Heart left ventricle (tissue), 16 donors: ENCODE results near the gene ENGASE. TPM values are rescaled to one million over a fixed set of nuclear protein-coding genes. Genes with fewer than 3 reads are reported as not detected.

Experiments
- ATAC-seq, 4 donors: fragments of 200-7000 bp; cut with Tn5 transposase; one replicate each; pipeline ENCODE4 v1.9.1; 2020 to 2022; ENCODE audit warnings: moderate library complexity in 4 of 4, mild to moderate bottlenecking in 3 of 4, moderate number of reproducible peaks in 1 of 4
- DNase-seq, 5 donors: peaks; one replicate each; pipeline ENCODE4 v3.0.0-alpha.2; 2020
- H3K27ac ChIP-seq, 12 donors: fragments of 200-600 bp; sonication (generic) in 4 of 12; one replicate each; pipeline versions ENCODE4 v1.5.0 to v1.8.0; 2016 to 2022; ENCODE audit warnings: mild to moderate bottlenecking in 2 of 12
- H3K27me3 ChIP-seq, 9 donors: fragments of 200-600 bp; sonication (generic) in 2 of 9; one replicate each; pipeline versions ENCODE4 v1.5.1 to v1.8.0; 2016 to 2022; ENCODE audit warnings: mild to moderate bottlenecking in 3 of 9
- H3K36me3 ChIP-seq, 9 donors: fragments of 200-600 bp; sonication (generic) in 2 of 9; one replicate each; pipeline versions ENCODE4 v1.5.0 to v1.8.0; 2018 to 2022; ENCODE audit warnings: mild to moderate bottlenecking in 2 of 9
- H3K4me1 ChIP-seq, 12 donors: fragments of 200-600 bp; sonication (generic) in 4 of 12; one replicate each; pipeline versions ENCODE4 v1.5.0 to v1.8.0; 2016 to 2022; ENCODE audit warnings: mild to moderate bottlenecking in 3 of 12
- H3K4me3 ChIP-seq, 12 donors: fragments of 200-600 bp; sonication (generic) in 4 of 12; one replicate each; pipeline versions ENCODE4 v1.5.0 to v1.8.0; 2017 to 2022; ENCODE audit warnings: mild to moderate bottlenecking in 9 of 12, moderate library complexity in 4 of 12
- H3K9me3 ChIP-seq, 12 donors: fragments of 200-600 bp; sonication (generic) in 4 of 12; one replicate each; pipeline versions ENCODE4 v1.5.0 to v1.8.0; 2016 to 2022; ENCODE audit warnings: mild to moderate bottlenecking in 1 of 12
- CTCF ChIP-seq, 12 donors: fragments of 200-600 bp; sonication (generic) in 4 of 12; IDR thresholded peaks; one replicate each; pipeline versions ENCODE4 v1.5.0 to v1.8.0; 2018 to 2022; ENCODE audit warnings: antibody characterized with exemption in 12 of 12, mild to moderate bottlenecking in 5 of 12
- POLR2A ChIP-seq, 2 donors: fragments of 450-650 bp; IDR thresholded peaks; one replicate each; pipeline ENCODE4 v1.6.1; 2017; ENCODE audit warnings: antibody characterized with exemption in 2 of 2, mild to moderate bottlenecking in 2 of 2, moderate library complexity in 2 of 2
- WGBS, 4 donors: extraction: QIAGEN DNeasy Blood & Tissue Kit in 2 of 4; methylation state at CpG; one replicate each; pipeline versions ENCODE4 v1.1.5 to v1.1.7; 2013 to 2018; 5-methylcytosine and 5-hydroxymethylcytosine counted together
- intact Hi-C, 10 donors: fragments of 100-400 bp; cut with DNase I; formaldehyde crosslinking; loops; one replicate each; pipeline versions ENCODE4 v1.11.1 to v1.14.2; 2022
- polyA plus RNA-seq, 2 donors: library from polyadenylated mRNA; stranded (reverse); fragments of 200-250 nt; gene quantifications; one replicate each; pipeline ENCODE4 v1.2.3, GENCODE V29; 2013
- total RNA-seq, 9 donors: library from RNA; depleted of rRNA in 2 of 9; stranded (reverse); fragments of >200 nt in 2 of 9; fragmentation: NEBNext Ultra II Directional in 3 of 9; extraction: Animal tissue kit (Norgen Biotek cat#: 25700) in 3 of 9; gene quantifications; one replicate each; pipeline versions ENCODE4 v1.1.0 to v1.2.4, GENCODE V29; 2016 to 2023
- donor health status: ischemic (EF 13 %, LVEDD 7.1; RV severe dilation, severe dysfunction).
- donor health status: healthy with polysubstance abuse.
- donor health status: DM: no; HTN: yes; CAD: no.
- donor health status: DM: no; HTN: no; CAD: no.
- donor health status: ischemic (EF 25% LVEDD 6.9; RV normal size, moderate dysfunction).
- donor health status: ischemic (EF 25% LVEDD 5.7; RV mildly dilated, moderate dysfunction).
- donor health status: healthy.
- donor health status: DM: yes; HTN: yes; CAD: no.
- donor health status: ischemic (EF 35%, LVEDD 5.7; RV mildly dilated, moderate dysfunction).
- donor health status: nonischemic (EF 11% LVEDD 7.7; RV severe dilation, severe dysfunction).
- donor health status: DM: yes; HTN: yes; CAD: no.
- donor health status: PGD.
- donor health status: ischemic (EF 29% LVEDD 5.4; RV normal size, mild dysfunction).
- donor health status: nonischemic (EF 23%, LVEDD 6.1; RV moderate dilation, normal function).

ENGASE gene
- total and polyA plus RNA-seq, 11 donors, result 6.2 to 42.0 (median 23.5) TPM

- Histone ChIP-seq H3K27ac (peak overlapping the region in 9 of 12 donors; percentile 67 to 96 (median 87)), H3K9me3 (no peaks in the 10 kb centered on the region), H3K4me1 (peaks cover 0 to 25% (median 14%) of the 10 kb centered on the region in 12 donors), H3K4me3 (peak overlapping the region; percentile 48 to 99 (median 86)), H3K27me3 (no peaks in the 10 kb centered on the region), H3K36me3 (peaks cover 0 to 38% (median 36%) of the 10 kb centered on the region in 9 donors)
- 72 to 83% (median 74%) methylated on average over 9 of the region's 9 CpGs for WGBS, 4 donors
- DNase-seq, result no peak
- no peak for ATAC-seq
- intact Hi-C loops, result loop anchor here in 2 of 10 donors (2.0 to 5.0 kb wide), 3 partner anchors 29 to 54 kb away; partner anchors contain the start of gene C1QTNF1 (in 2 of the 2)
- TF ChIP-seq CTCF (IDR thresholded peaks at IDR 0.05) (no peak), POLR2A (IDR thresholded peaks at IDR 0.05) (no peak)
Observed at GRCh38 chr17:79075861-79076406, 1.3 kb downstream of the ENGASE start.

- Histone ChIP-seq H3K27ac (no peak overlapping the region), H3K27me3 (no peaks in the 10 kb centered on the region), H3K36me3 (peaks cover 0 to 51% (median 45%) of the 10 kb centered on the region in 9 donors), H3K4me1 (peaks cover 0 to 31% (median 21%) of the 10 kb centered on the region in 12 donors), H3K9me3 (no peaks in the 10 kb centered on the region), H3K4me3 (no peak overlapping the region)
- ATAC-seq (no peak), DNase-seq (peak in 1 of 5 donors; percentile 18)
- intact Hi-C loops, result loop anchor here in 1 of 10 donors (5.0 kb wide), 1 partner anchor 55 kb away; the partner anchor contains the start of gene C1QTNF1
- TF ChIP-seq CTCF (IDR thresholded peaks at IDR 0.05) (no peak), POLR2A (IDR thresholded peaks at IDR 0.05) (no peak)
- 87 to 91% (median 88%) methylated on average over 12 of the region's 12 CpGs for WGBS, 4 donors
Observed at GRCh38 chr17:79077587-79077986, 3.0 kb downstream of the ENGASE start.

- peak in 1 of 5 donors; percentile 42 for DNase-seq
- no peaks in the 10 kb centered on the region for H3K27me3 ChIP-seq
- H3K9me3 ChIP-seq, result no peaks in the 10 kb centered on the region
- ATAC-seq, result no peak
- intact Hi-C loops, result loop anchor here in 1 of 10 donors (5.0 kb wide), 1 partner anchor 56 kb away; the partner anchor contains the start of gene C1QTNF1
- H3K4me3 ChIP-seq, result no peak overlapping the region
- peaks cover 0 to 37% (median 23%) of the 10 kb centered on the region in 12 donors for H3K4me1 ChIP-seq
- TF ChIP-seq CTCF (IDR thresholded peaks at IDR 0.05) (no peak), POLR2A (IDR thresholded peaks at IDR 0.05) (no peak)
- H3K36me3 ChIP-seq, result peaks cover 0 to 59% (median 53%) of the 10 kb centered on the region in 9 donors
- 90 to 98% (median 95%) methylated on average over 21 of the region's 21 CpGs for WGBS, 4 donors
- no peak overlapping the region for H3K27ac ChIP-seq
Observed at GRCh38 chr17:79078476-79079190, 4.0 kb downstream of the ENGASE start.
